Smooth muscle cell (in vitro differentiated cells): ENCODE data around the gene OGDH. TPM values are rescaled to one million over a fixed set of nuclear protein-coding genes. Genes with fewer than 3 reads are reported as not detected.

ENCODE experiments used
- DNase-seq: peaks from one replicate; lab custom pipeline; 2025; ENCODE audit not compliant: unreplicated experiment; lab: John Stamatoyannopoulos, UW
- H2AFZ ChIP-seq: fragments of 200-600 bp; sonication (generic); 2 replicates; pipeline ENCODE4 v1.6.0; 2016; ENCODE audit warnings: antibody characterized with exemption, low read depth, mild to moderate bottlenecking
- H3F3A ChIP-seq: fragments of 200-600 bp; sonication (generic); 2 replicates; pipeline ENCODE4 v1.6.0; 2017; ENCODE audit warnings: antibody characterized with exemption, low read depth
- H3K27ac ChIP-seq: fragments of 200-600 bp; sonication (generic); 2 replicates; pipeline ENCODE4 v1.5.1; 2016; ENCODE audit warnings: low read depth, mild to moderate bottlenecking
- H3K27me3 ChIP-seq: fragments of 200-600 bp; sonication (generic); 2 replicates; pipeline ENCODE4 v1.6.1; 2016; ENCODE audit warnings: low read depth, mild to moderate bottlenecking
- H3K36me3 ChIP-seq: fragments of 200-600 bp; sonication (generic); 2 replicates; pipeline ENCODE4 v1.5.1; 2016; ENCODE audit warnings: low read depth
- H3K4me1 ChIP-seq: fragments of 200-600 bp; sonication (generic); 2 replicates; pipeline ENCODE4 v1.5.1; 2016; ENCODE audit warnings: low read depth
- H3K4me2 ChIP-seq: fragments of 200-600 bp; sonication (generic); 2 replicates; pipeline ENCODE4 v1.6.0; 2016; ENCODE audit warnings: mild to moderate bottlenecking
- H3K4me3 ChIP-seq: fragments of 200-600 bp; sonication (generic); 2 replicates; pipeline ENCODE4 v1.5.1; 2016; ENCODE audit warnings: mild to moderate bottlenecking
- H3K79me2 ChIP-seq: fragments of 200-600 bp; sonication (generic); 2 replicates; pipeline ENCODE4 v1.6.0; 2016; ENCODE audit warnings: low read depth, mild to moderate bottlenecking
- H3K9ac ChIP-seq: fragments of 200-600 bp; sonication (generic); 2 replicates; pipeline ENCODE4 v1.6.0; 2016; ENCODE audit warnings: low read depth
- H3K9me3 ChIP-seq: fragments of 200-600 bp; sonication (generic); replicated peaks from 2 replicates; pipeline ENCODE4 v1.5.1; 2016; ENCODE audit warnings: low read depth
- H4K20me1 ChIP-seq: fragments of 200-600 bp; sonication (generic); 2 replicates; pipeline ENCODE4 v1.6.0; 2016; ENCODE audit warnings: low read depth
- CTCF ChIP-seq: fragments of 200-600 bp; sonication (generic); IDR thresholded peaks from 2 replicates; pipeline ENCODE4 v1.5.1; 2017; ENCODE audit warnings: borderline replicate concordance, mild to moderate bottlenecking, antibody characterized with exemption; ENCODE audit not compliant: insufficient read depth, poor library complexity, severe bottlenecking
- WGBS: methylation state at CpG from one replicate; pipeline ENCODE4 v1.1.7; 2016; ENCODE audit warnings: low lambda C conversion rate; 5-methylcytosine and 5-hydroxymethylcytosine counted together
- polyA plus RNA-seq: library from polyadenylated mRNA; unstranded; fragments of >200 nt; fragmentation: Nextera tagmentation; extraction: Ambion mirVana; gene quantifications from 2 replicates; pipeline ENCODE4 v1.2.1, GENCODE V29; 2016
- total RNA-seq: library from RNA; depleted of rRNA; stranded (reverse); fragments of >200 nt; gene quantifications from 2 replicates; pipeline ENCODE4 v1.2.3, GENCODE V29; 2014

OGDH gene
- total and polyA plus RNA-seq, 2 experiments from 2014 or later, result 32.6 to 34.2 TPM

GRCh38 chr7:44616545-44616944 lies 10.1 kb downstream of the OGDH start:
- Histone ChIP-seq H3K27ac (no peak overlapping the region), H3K4me1 (no peaks in the 10 kb centered on the region), H3K36me3 (no peaks in the 10 kb centered on the region), H3K4me3 (no peak overlapping the region), H3K79me2 (peaks cover 93% of the 10 kb centered on the region), H3K9me3 (no peaks in the 10 kb centered on the region), H3K27me3 (no peaks in the 10 kb centered on the region), H3K9ac (no peak overlapping the region), H3F3A (no peaks in the 10 kb centered on the region), H2AFZ (no peak overlapping the region), H3K4me2 (no peak overlapping the region), H4K20me1 (peaks cover 42% of the 10 kb centered on the region)
- WGBS, result 97% methylated on average over 12 of the region's 12 CpGs
- TF ChIP-seq CTCF, result no peak
- DNase-seq, result no peak

- Histone ChIP-seq H4K20me1 (peaks cover 45% of the 10 kb centered on the region), H3K27ac (peak overlapping the region; percentile 97), H3K9me3 (no peaks in the 10 kb centered on the region), H3K9ac (peak overlapping the region; percentile 86), H2AFZ (no peak overlapping the region), H3K4me2 (peak overlapping the region; percentile 37), H3K79me2 (peaks cover 93% of the 10 kb centered on the region), H3K36me3 (no peaks in the 10 kb centered on the region), H3K4me1 (no peaks in the 10 kb centered on the region), H3K4me3 (no peak overlapping the region), H3F3A (no peaks in the 10 kb centered on the region), H3K27me3 (no peaks in the 10 kb centered on the region)
- DNase-seq, result no peak
- TF ChIP-seq CTCF, result no peak
- 65% methylated on average over 2 of the region's 2 CpGs for WGBS
Measured at GRCh38 chr7:44617225-44617890, 10.9 kb downstream of the OGDH start.

GRCh38 chr7:44618045-44618444 lies 11.6 kb downstream of the OGDH start:
- Histone ChIP-seq H3K9me3 (no peaks in the 10 kb centered on the region), H3K9ac (peak overlapping the region; percentile 86), H3K36me3 (no peaks in the 10 kb centered on the region), H3K27me3 (no peaks in the 10 kb centered on the region), H2AFZ (no peak overlapping the region), H3K27ac (peak overlapping the region; percentile 97), H3K4me2 (peak overlapping the region; percentile 37), H3F3A (no peaks in the 10 kb centered on the region), H3K4me3 (no peak overlapping the region), H4K20me1 (peaks cover 45% of the 10 kb centered on the region), H3K4me1 (no peaks in the 10 kb centered on the region), H3K79me2 (peaks cover 93% of the 10 kb centered on the region)
- 86% methylated on average over 1 of the region's 1 CpG for WGBS
- no peak for DNase-seq
- no peak for TF ChIP-seq CTCF

GRCh38 chr7:44618753-44619152 lies 12.3 kb downstream of the OGDH start:
- no peak for TF ChIP-seq CTCF
- Histone ChIP-seq H2AFZ (no peak overlapping the region), H3K9me3 (no peaks in the 10 kb centered on the region), H3K27ac (peak overlapping the region; percentile 97), H3K4me1 (no peaks in the 10 kb centered on the region), H4K20me1 (peaks cover 45% of the 10 kb centered on the region), H3F3A (no peaks in the 10 kb centered on the region), H3K4me3 (no peak overlapping the region), H3K27me3 (no peaks in the 10 kb centered on the region), H3K4me2 (peak overlapping the region; percentile 37), H3K36me3 (no peaks in the 10 kb centered on the region), H3K9ac (peak overlapping the region; percentile 86), H3K79me2 (peaks cover 93% of the 10 kb centered on the region)
- 53% methylated on average over 3 of the region's 3 CpGs for WGBS
- no peak for DNase-seq
